T-helper 2 cell (primary cell): Measurements from ENCODE around the gene MAMDC4.

Experiments
- DNase-seq, 5 experiments: peaks; one replicate each; pipeline versions ENCODE4 v3.0.0 to v3.0.0-alpha.2; 2012 to 2022

The MAMDC4 gene

DNA sequence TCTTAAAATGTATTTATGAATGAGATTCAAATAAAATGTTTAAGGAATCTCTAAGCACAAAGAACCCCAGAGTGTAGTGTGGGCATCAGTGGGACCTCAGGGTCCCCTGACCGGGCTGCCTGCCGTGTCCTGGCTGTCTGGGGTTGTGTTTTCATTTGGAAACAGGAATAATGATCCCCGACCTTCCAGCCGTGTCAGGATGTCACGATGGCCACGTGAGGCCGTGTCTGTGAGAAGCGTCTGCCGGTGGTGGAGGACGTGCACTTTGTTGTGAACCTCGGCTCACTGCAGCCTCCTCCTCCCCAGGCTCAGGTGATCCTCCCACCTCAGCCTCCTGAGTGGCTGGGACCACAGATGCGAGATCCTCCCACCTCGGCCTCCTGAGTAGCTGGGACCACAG is 38.5 kb downstream of the MAMDC4 start:
- no peak for DNase-seq

- no peak for DNase-seq
These were observed 43.9 kb downstream of the MAMDC4 start for GRCh38 chr9:136896027-136896426.

GRCh38 chr9:136898483-136899100 is 46.4 kb downstream of the MAMDC4 start:
- DNase-seq, result no peak

DNA sequence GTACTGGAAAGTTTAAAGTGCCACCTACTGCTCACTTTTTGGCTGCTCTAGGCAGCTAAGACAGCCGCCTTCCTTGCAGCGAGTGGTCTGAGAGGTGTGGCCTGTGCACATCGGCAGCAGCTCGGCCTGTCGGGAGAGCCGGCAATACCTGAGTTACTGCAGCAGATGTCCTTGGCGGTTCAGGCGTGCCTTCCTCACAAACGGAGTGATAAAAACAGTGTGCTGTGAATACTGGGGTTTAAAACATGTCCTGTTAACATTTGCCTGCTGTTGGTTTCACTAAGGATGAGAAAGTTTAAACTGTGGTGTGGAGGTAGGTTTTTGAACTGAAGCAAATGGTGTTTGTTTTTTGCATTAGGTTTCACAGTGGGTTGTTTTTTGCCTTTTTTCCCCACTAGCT is 47.0 kb downstream of the MAMDC4 start:
- DNase-seq, result no peak

DNA sequence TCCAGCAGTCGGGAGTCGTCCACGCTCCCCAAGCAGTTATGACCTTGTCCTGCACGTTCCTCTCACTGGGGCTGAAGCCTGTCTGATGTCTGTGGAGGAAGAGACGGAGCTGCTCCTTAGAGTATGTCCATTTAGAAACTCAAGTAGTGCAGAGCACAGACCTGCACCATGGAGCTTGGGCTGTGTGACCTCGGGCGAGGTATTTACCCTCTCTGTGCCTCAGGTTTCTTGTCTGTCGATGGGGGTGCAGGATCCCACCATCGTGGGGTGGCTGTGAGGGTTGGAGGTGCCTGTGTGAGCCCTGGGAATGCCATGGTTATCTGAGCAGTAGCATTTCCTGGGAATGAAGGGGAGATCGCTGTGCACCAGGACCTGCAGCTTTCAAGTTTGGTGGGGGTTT is 48.4 kb downstream of the MAMDC4 start:
- no peak for DNase-seq

DNA sequence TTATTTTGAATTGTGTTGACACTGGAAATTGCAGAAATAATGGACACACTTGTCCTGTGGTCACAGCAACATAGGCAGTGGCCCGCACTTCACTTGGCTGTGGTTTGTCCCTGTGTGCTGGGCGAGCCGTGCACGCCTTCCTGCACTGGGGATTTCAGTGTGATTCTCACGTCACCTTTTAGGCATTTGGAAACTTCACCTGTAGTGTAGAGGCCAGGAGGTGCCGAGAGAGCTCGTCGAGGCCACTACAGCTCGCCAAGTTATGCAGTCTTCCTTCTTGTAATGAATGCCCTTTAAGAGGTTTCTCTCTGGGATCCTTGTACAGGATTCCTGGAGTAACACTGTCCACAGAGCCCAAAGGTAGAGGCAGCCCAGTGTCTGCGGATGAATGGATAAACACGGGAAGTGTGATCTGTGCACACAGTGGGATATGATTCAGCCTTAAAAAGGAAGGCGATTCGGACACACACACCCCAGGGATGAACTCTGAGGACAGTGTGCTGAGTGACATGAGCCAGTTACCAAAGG is 48.9 kb downstream of the MAMDC4 start:
- DNase-seq, result no peak

DNA sequence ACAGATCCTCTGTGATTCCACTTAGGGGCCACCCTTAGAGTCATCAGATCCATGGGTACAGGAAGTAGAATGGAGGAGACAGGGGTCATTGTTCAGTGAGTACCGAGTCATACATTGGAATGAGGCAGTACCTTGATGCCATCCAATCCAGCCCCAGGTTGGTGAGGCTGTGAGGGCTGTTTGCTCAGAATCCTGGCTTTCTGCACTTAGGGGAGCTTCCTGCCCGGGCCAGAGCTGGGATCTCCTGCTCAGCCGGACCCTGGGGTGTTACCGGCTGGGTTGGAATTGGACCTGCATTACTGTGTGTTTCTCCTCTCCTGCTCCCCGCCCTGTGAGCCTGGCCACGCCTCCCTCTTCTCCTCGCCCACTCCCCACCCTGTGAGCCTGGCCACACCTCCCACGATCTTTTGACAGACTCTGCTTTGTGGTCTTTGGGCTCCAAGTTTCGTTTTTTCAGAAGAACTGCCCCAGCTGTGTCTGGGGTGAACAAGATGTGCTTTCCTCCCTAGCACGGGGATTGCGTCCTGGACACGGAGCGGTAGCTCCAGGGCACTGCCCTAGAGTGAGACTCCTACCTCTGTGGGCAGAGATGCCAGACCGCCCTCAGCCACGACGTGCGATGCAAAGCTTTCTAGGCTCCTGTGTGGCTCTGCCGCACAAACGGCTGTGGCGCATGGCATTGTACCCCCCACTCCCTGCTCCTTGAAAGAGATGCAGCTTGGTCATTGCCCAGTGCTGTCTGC is 49.5 kb downstream of the MAMDC4 start:
- DNase-seq, result peak; percentile 40 to 87 (median 63)

- peak; percentile 54 to 92 (median 82) for DNase-seq
These were observed 50.2 kb downstream of the MAMDC4 start for GRCh38 chr9:136902259-136902821.

GRCh38 chr9:136903041-136903554 is 51.0 kb downstream of the MAMDC4 start:
- peak in 2 of 5 experiments; percentile 26 to 62 for DNase-seq

DNA sequence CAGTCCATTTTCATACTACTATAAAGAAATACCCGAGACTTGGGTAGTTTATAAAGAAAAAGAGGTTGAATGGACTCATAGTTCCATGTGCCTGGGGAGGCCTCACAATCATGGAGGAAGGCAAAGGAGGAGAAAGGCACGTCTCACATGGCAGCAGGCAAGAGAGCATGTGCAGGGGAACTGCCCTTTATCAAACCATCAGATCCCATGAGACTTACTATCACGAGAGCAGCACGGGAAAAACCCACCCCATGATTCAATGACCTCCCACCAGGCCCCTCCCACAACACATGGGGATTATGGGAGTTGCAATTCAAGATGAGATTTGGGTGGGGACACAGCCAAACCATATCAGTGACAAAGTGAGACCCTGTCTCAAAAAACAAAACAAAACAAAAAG is 54.1 kb downstream of the MAMDC4 start:
- DNase-seq, result no peak

GRCh38 chr9:136907011-136907914 is 55.1 kb downstream of the MAMDC4 start:
- no peak for DNase-seq
